ENCODE measurements around the gene NELL1. TPM values are rescaled to one million over a fixed set of nuclear protein-coding genes. Genes with fewer than 3 reads are reported as not detected.

Gene NELL1
- total RNA-seq, 2 donors from 2014 or later: not detected

- Histone ChIP-seq H3K9me3 (no peaks in the 10 kb centered on the region), H3K27me3 (no peaks in the 10 kb centered on the region), H3K4me1 (no peaks in the 10 kb centered on the region), H3K27ac (no peak overlapping the region), H3K4me3 (no peak overlapping the region), H3K36me3 (replicated peaks in 1 of 2; ENCODE audit: insufficient read depth in 1 of 2, low read depth in 2 of 2) (no peaks in the 10 kb centered on the region)
- DNase-seq (no peak), ATAC-seq (no peak)
- TF ChIP-seq POLR2A (IDR thresholded peaks at IDR 0.05): no peak
- no peak for TF ChIP-seq CTCF (IDR thresholded peaks at IDR 0.05)
- intact Hi-C loops (cut with DNase I): no loop called here
Observed at GRCh38 chr11:20910733-20911132, 241.3 kb downstream of the NELL1 start.

- DNase-seq (no peak), ATAC-seq (no peak)
- no peak overlapping the region for H3K27ac ChIP-seq
- WGBS, 2 donors: 15 to 20% methylated on average over 2 of the region's 2 CpGs
- H3K4me3 ChIP-seq: no peak overlapping the region
- intact Hi-C loops (cut with DNase I): no loop called here
- no peaks in the 10 kb centered on the region for H3K36me3 ChIP-seq (replicated peaks in 1 of 2; ENCODE audit: insufficient read depth in 1 of 2, low read depth in 2 of 2)
- no peak for TF ChIP-seq CTCF (IDR thresholded peaks at IDR 0.05)
- TF ChIP-seq POLR2A (IDR thresholded peaks at IDR 0.05): no peak
- no peaks in the 10 kb centered on the region for H3K4me1 ChIP-seq
- no peaks in the 10 kb centered on the region for H3K27me3 ChIP-seq
- H3K9me3 ChIP-seq: no peaks in the 10 kb centered on the region
Observed at GRCh38 chr11:20912065-20912821, 242.9 kb downstream of the NELL1 start.

- DNase-seq (no peak), ATAC-seq (no peak)
- Histone ChIP-seq H3K36me3 (replicated peaks in 1 of 2; ENCODE audit: insufficient read depth in 1 of 2, low read depth in 2 of 2) (no peaks in the 10 kb centered on the region), H3K4me3 (no peak overlapping the region), H3K27ac (no peak overlapping the region), H3K9me3 (no peaks in the 10 kb centered on the region), H3K4me1 (no peaks in the 10 kb centered on the region), H3K27me3 (no peaks in the 10 kb centered on the region)
- 7 to 10% methylated on average over 4 of the region's 4 CpGs for WGBS, 2 donors
- intact Hi-C loops (cut with DNase I): no loop called here
- TF ChIP-seq CTCF (IDR thresholded peaks at IDR 0.05): no peak
Observed at GRCh38 chr11:20912922-20913512, 243.6 kb downstream of the NELL1 start.

- H3K27me3 ChIP-seq: no peaks in the 10 kb centered on the region
- no peak for DNase-seq
- H3K36me3 ChIP-seq (replicated peaks in 1 of 2; ENCODE audit: insufficient read depth in 1 of 2, low read depth in 2 of 2): no peaks in the 10 kb centered on the region
- TF ChIP-seq POLR2A (IDR thresholded peaks at IDR 0.05) (no peak), CTCF (IDR thresholded peaks at IDR 0.05) (no peak)
- no peak overlapping the region for H3K27ac ChIP-seq
- H3K9me3 ChIP-seq: no peaks in the 10 kb centered on the region
- H3K4me1 ChIP-seq: no peaks in the 10 kb centered on the region
- ATAC-seq: no peak
- no peak overlapping the region for H3K4me3 ChIP-seq
- intact Hi-C loops (cut with DNase I): no loop called here
Observed at GRCh38 chr11:20917306-20917705, 247.9 kb downstream of the NELL1 start.

All from body of pancreas (tissue), 4 donors.